ENCODE measurements around the gene LPXN. TPM values are rescaled to one million over a fixed set of nuclear protein-coding genes. Genes with fewer than 3 reads are reported as not detected.
A peak's percentile ranks its signal among the peaks of the same experiment; 100 is the strongest.

Gene LPXN
- 6.5 and 6.6 TPM in 2 replicates for total RNA-seq
- long read RNA-seq, partial matches to known transcripts, result 0 of 27 reads
- long read RNA-seq, other reads (novel, unspliced or antisense), result 25 of 27 reads

GRCh38 chr11:58575377-58576020 lies at the start of gene LPXN:
LPXN (minus strand) TSS chr11:58575856; CDS start chr11:58575772, 84 bp downstream.
- DNase-seq (ENCODE audit: low spot score, unreplicated experiment), result no peak
- Mint-ChIP-seq H3K4me3 (ENCODE audit: low read depth) (peak within 1 kb of the TSS; percentile 99), H3K27ac (peak within 1 kb of the TSS; percentile 100), H3K27me3 (no peaks in the 10 kb centered on the region), H3K9me3 (ENCODE audit: low read depth) (no peaks in the 10 kb centered on the region), H3K4me1 (ENCODE audit: low read depth) (peaks cover 22% of the 10 kb centered on the region), H3K36me3 (ENCODE audit: insufficient read depth) (no peaks in the 10 kb centered on the region)
- no peak for TF ChIP-seq CTCF (IDR thresholded peaks at IDR 0.05; ENCODE audit: unreplicated experiment)

GRCh38 chr11:58625086-58625485 lies 49.4 kb upstream of the LPXN start:
- Mint-ChIP-seq H3K27ac (no peak overlapping the region), H3K36me3 (ENCODE audit: insufficient read depth) (peaks cover 12% of the 10 kb centered on the region), H3K9me3 (ENCODE audit: low read depth) (no peaks in the 10 kb centered on the region), H3K4me3 (ENCODE audit: low read depth) (no peak overlapping the region), H3K4me1 (ENCODE audit: low read depth) (no peaks in the 10 kb centered on the region), H3K27me3 (no peaks in the 10 kb centered on the region)
- no peak for TF ChIP-seq CTCF (IDR thresholded peaks at IDR 0.05; ENCODE audit: unreplicated experiment)
- DNase-seq (ENCODE audit: low spot score, unreplicated experiment), result no peak

- Mint-ChIP-seq H3K36me3 (ENCODE audit: insufficient read depth) (peaks cover 28% of the 10 kb centered on the region), H3K9me3 (ENCODE audit: low read depth) (no peaks in the 10 kb centered on the region), H3K27ac (no peak within 1 kb of the TSS), H3K27me3 (no peaks in the 10 kb centered on the region), H3K4me1 (ENCODE audit: low read depth) (peaks cover 3% of the 10 kb centered on the region), H3K4me3 (ENCODE audit: low read depth) (no peak within 1 kb of the TSS)
- no peak for DNase-seq (ENCODE audit: low spot score, unreplicated experiment)
- TF ChIP-seq CTCF (IDR thresholded peaks at IDR 0.05; ENCODE audit: unreplicated experiment), result no peak
These were observed 46.7 kb upstream of the LPXN start, which contains the start of gene CNTF for GRCh38 chr11:58622344-58622743. CNTF (plus strand) TSS chr11:58622665; CDS start chr11:58622753, 88 bp downstream.

- no peak for TF ChIP-seq CTCF (IDR thresholded peaks at IDR 0.05; ENCODE audit: unreplicated experiment)
- Mint-ChIP-seq H3K27me3 (no peaks in the 10 kb centered on the region), H3K9me3 (ENCODE audit: low read depth) (no peaks in the 10 kb centered on the region), H3K4me3 (ENCODE audit: low read depth) (no peak overlapping the region), H3K36me3 (ENCODE audit: insufficient read depth) (peaks cover 34% of the 10 kb centered on the region), H3K27ac (no peak overlapping the region), H3K4me1 (ENCODE audit: low read depth) (peaks cover 9% of the 10 kb centered on the region)
- no peak for DNase-seq (ENCODE audit: low spot score, unreplicated experiment)
These were observed 46.1 kb upstream of the LPXN start for GRCh38 chr11:58621586-58622262.

GRCh38 chr11:58617976-58618557 lies 42.4 kb upstream of the LPXN start:
- Mint-ChIP-seq H3K4me1 (ENCODE audit: low read depth) (peaks cover 18% of the 10 kb centered on the region), H3K27ac (peak overlapping the region; percentile 2), H3K4me3 (ENCODE audit: low read depth) (no peak overlapping the region), H3K9me3 (ENCODE audit: low read depth) (no peaks in the 10 kb centered on the region), H3K36me3 (ENCODE audit: insufficient read depth) (peaks cover 36% of the 10 kb centered on the region), H3K27me3 (no peaks in the 10 kb centered on the region)
- TF ChIP-seq CTCF (IDR thresholded peaks at IDR 0.05; ENCODE audit: unreplicated experiment), result no peak
- no peak for DNase-seq (ENCODE audit: low spot score, unreplicated experiment)

All from progenitor cell of endocrine pancreas (in vitro differentiated cells).